Panc1 (cell line): ENCODE data around the gene PTDSS2. TPM values are rescaled to one million over a fixed set of nuclear protein-coding genes. Genes with fewer than 3 reads are reported as not detected.

Experiments
- ATAC-seq: fragments of 200-7000 bp; cut with Tn5 transposase; 2 replicates; pipeline ENCODE4 v1.9.1; 2020; ENCODE audit warnings: mild to moderate bottlenecking, moderate library complexity
- BruUV-seq: library from RNA; stranded (reverse); fragments of 400-500 nt; replicated peaks from 2 replicates; lab custom pipeline; 2021; lab: Mats Ljungman, UMichigan
- CTCF ChIA-PET: fragments of 300-600 bp; sonication (Branson Sonifier 250); formaldehyde crosslinking; loops from one replicate; lab custom pipeline; 2022; ENCODE audit warnings: antibody characterized with exemption; lab: Charles Lee
- POLR2A ChIA-PET: fragments of 300-600 bp; sonication (Branson Sonifier 250); formaldehyde crosslinking; loops from one replicate; lab custom pipeline; 2022; ENCODE audit warnings: antibody characterized with exemption; lab: Charles Lee
- DNase-seq: peaks from one replicate; pipeline ENCODE4 v3.0.0-alpha.2; 2010; ENCODE audit warnings: low read depth, low spot score
- H3K27ac ChIP-seq: 2 replicates; pipeline ENCODE4 v1.5.1; 2011; ENCODE audit warnings: mild to moderate bottlenecking, low read length, inconsistent platforms
- H3K27me3 ChIP-seq: fragments of 200-500 bp; sonication (Bioruptor generic); 2 replicates; pipeline ENCODE4 v1.6.0; 2014; ENCODE audit warnings: low read length, inconsistent platforms; ENCODE audit not compliant: control insufficient read depth, insufficient read depth
- H3K36me3 ChIP-seq: fragments of 200-500 bp; sonication (Bioruptor generic); 2 replicates; pipeline ENCODE4 v1.5.1; 2014; ENCODE audit warnings: inconsistent platforms, mild to moderate bottlenecking, low read length, moderate library complexity; ENCODE audit not compliant: control insufficient read depth, insufficient read depth
- H3K4me1 ChIP-seq: 2 replicates; pipeline ENCODE4 v1.5.1; 2011; ENCODE audit warnings: inconsistent platforms, mild to moderate bottlenecking, low read length, moderate library complexity; ENCODE audit not compliant: control insufficient read depth, insufficient read depth
- H3K4me3 ChIP-seq, 2 experiments: 2 replicates each; pipeline ENCODE4 v1.5.1; 2011 to 2012; ENCODE audit warnings: low read depth in 2 of 2, low read length in 2 of 2, mild to moderate bottlenecking in 2 of 2, inconsistent platforms in 1 of 2, moderate library complexity in 1 of 2
- H3K9me3 ChIP-seq: fragments of 200-500 bp; sonication (Bioruptor generic); 2 replicates; pipeline ENCODE4 v1.5.1; 2014; ENCODE audit warnings: low read depth, mild to moderate bottlenecking, inconsistent platforms, low read length, moderate library complexity; ENCODE audit not compliant: control insufficient read depth, insufficient read depth
- CTCF ChIP-seq: fragments of 450-650 bp; IDR thresholded peaks from 2 replicates; pipeline ENCODE4 v1.5.1; 2017; ENCODE audit warnings: mild to moderate bottlenecking
- POLR2AphosphoS5 ChIP-seq: IDR thresholded peaks from 2 replicates; pipeline ENCODE4 v1.6.1; 2012; ENCODE audit warnings: mild to moderate bottlenecking, low read depth, low read length, moderate library complexity
- REST ChIP-seq, 2 experiments: IDR thresholded peaks; 2 replicates each; pipeline ENCODE4 v1.6.1; 2011 to 2012; ENCODE audit warnings: low read depth in 2 of 2, control low read depth in 1 of 2, low read length in 1 of 2, mild to moderate bottlenecking in 1 of 2, moderate library complexity in 1 of 2; ENCODE audit not compliant: insufficient read depth in 1 of 2
- SIN3A ChIP-seq: IDR thresholded peaks from 2 replicates; pipeline ENCODE4 v1.6.1; 2012; ENCODE audit warnings: low read depth, mild to moderate bottlenecking, low read length, moderate library complexity, borderline replicate concordance; ENCODE audit not compliant: insufficient read depth
- TCF7L2 ChIP-seq: IDR thresholded peaks from 2 replicates; pipeline ENCODE4 v1.6.1; 2011; ENCODE audit warnings: mild to moderate bottlenecking, low read depth, low read length, inconsistent platforms
- in situ Hi-C: cut with HindIII; loops from 2 replicates; pipeline ENCODE4 v1.10.0; 2016; ENCODE audit warnings: low sequenced_read_pairs, low pct_unique_long_range_greater_than_20kb
- intact Hi-C: fragments of 100-400 bp; cut with micrococcal nuclease; formaldehyde crosslinking; loops from one replicate; pipeline ENCODE4 v1.10.0; 2022; ENCODE audit not compliant: unreplicated experiment
- total RNA-seq: library from RNA; stranded (reverse); gene quantifications from one replicate; pipeline ENCODE4 v1.2.1, GENCODE V29; 2021; ENCODE audit not compliant: unreplicated experiment

PTDSS2 gene
- total RNA-seq, 1 experiment from 2014 or later = 103 TPM

- Histone ChIP-seq H3K4me3 (no peak overlapping the region), H3K4me1 (no peaks in the 10 kb centered on the region), H3K36me3 (no peaks in the 10 kb centered on the region), H3K9me3 (no peaks in the 10 kb centered on the region), H3K27me3 (no peaks in the 10 kb centered on the region), H3K27ac (no peak overlapping the region)
- intact Hi-C loops (no loop called here), in situ Hi-C loops (no loop called here)
- TF ChIP-seq REST (IDR thresholded peaks at IDR 0.05; ENCODE audit: insufficient read depth in 1 of 2, low read depth in 2 of 2, low read length in 1 of 2) (no peak), TCF7L2 (no peak), POLR2AphosphoS5 (no peak), SIN3A (no peak), CTCF (no peak)
- BruUV-seq = no TSS peak
- CTCF ChIA-PET = no interaction called here
- POLR2A ChIA-PET = no interaction called here
- DNase-seq (no peak), ATAC-seq (no peak)
Observed at GRCh38 chr11:462107-462890, 12.2 kb downstream of the PTDSS2 start.

DNA sequence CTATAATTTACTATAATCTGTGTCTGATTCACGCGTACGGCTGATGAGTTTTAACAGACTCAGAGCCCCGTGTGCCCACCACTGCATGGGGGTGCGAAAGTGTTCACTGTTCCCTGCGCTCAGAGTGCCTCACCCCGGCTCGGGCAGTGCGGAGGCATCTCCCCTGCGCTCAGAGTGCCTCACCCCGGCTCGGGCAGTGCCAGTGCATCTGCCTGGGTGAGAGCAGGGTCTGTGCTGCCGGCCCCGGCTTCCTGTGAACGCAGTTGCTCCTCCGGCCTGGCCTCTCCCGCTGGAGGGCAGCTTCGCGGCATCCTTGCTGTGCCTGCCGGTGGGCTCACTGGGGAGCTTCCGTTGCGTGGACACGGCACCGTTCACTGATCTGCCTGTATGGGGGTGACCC is 14.2 kb downstream of the PTDSS2 start:
- Histone ChIP-seq H3K4me3 (no peak overlapping the region), H3K4me1 (peaks cover 13% of the 10 kb centered on the region), H3K27ac (no peak overlapping the region), H3K36me3 (no peaks in the 10 kb centered on the region), H3K9me3 (no peaks in the 10 kb centered on the region), H3K27me3 (no peaks in the 10 kb centered on the region)
- TF ChIP-seq TCF7L2 = no peak
- no peak for TF ChIP-seq POLR2AphosphoS5
- TF ChIP-seq SIN3A = no peak
- intact Hi-C loops = no loop called here
- in situ Hi-C loops = no loop called here
- DNase-seq = no peak
- POLR2A ChIA-PET = no interaction called here
- CTCF ChIA-PET = no interaction called here
- TSS peak; percentile 43 for BruUV-seq
- ATAC-seq = no peak
